ENCODE measurements around the gene CXCL14. TPM values are rescaled to one million over a fixed set of nuclear protein-coding genes. Genes with fewer than 3 reads are reported as not detected.

Gene CXCL14
- total and polyA plus RNA-seq, 2 of the 4 experiments (the other 2 are of a cell fraction), result not detected

DNA sequence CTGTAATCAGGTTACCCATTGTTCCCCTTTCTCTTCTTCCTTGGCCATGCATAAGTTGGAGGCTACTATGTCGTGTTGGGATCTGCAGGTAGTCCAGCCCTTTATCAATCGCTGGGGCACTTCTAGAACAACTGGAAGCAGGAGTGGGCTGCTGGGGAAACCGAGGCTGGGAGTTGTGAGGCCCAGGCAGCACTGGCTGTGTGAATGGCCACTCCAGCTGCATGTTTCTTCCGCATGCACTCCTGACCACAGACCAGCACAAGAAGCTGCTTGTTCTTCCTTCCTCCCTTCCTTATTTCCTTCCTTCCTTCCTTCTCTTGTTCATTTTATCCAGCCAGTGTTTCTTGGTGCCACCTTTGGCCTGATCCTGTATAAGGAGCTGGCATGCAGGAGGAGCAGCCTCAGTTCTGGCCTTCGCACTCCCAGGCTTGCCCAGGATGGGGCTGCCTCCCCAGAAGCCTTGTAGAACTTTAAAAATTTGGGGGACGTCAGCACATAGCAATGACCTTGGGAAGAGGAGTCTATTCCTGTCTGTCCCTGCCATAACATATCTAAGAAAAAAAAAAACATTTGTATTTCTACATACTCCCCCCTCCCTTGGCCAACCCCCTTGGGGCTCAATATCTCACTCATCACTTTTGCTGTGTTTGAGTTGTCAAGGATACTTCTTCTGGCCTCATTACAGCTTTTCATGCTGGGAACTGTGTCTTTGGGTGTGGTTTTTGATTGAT lies 20.8 kb upstream of the CXCL14 start:
- Histone ChIP-seq H4K20me1 (ENCODE audit: insufficient read depth, low read length) (no peaks in the 10 kb centered on the region), H2AFZ (replicated peaks; ENCODE audit: low read length, poor library complexity) (no peak overlapping the region), H2AK5ac (ENCODE audit: low read depth, low read length) (no peak overlapping the region), H3K23ac (ENCODE audit: low read depth, low read length) (no peak overlapping the region), H2BK5ac (ENCODE audit: low read depth, low read length, poor library complexity, severe bottlenecking) (no peak overlapping the region), H2BK120ac (ENCODE audit: low read depth, low read length) (no peak overlapping the region), H2AK9ac (replicated peaks; ENCODE audit: low read depth, low read length, poor library complexity) (no peak overlapping the region), H4K91ac (ENCODE audit: insufficient read depth, low read depth, low read length) (no peak overlapping the region), H3K9me3 (ENCODE audit: control insufficient read depth, insufficient read depth, low read length) (no peaks in the 10 kb centered on the region), H3K9me1 (ENCODE audit: insufficient read depth, low read length) (no peaks in the 10 kb centered on the region), H3K14ac (replicated peaks; ENCODE audit: low read depth, low read length) (no peak overlapping the region), H3K4me1 (ENCODE audit: control insufficient read depth, insufficient read depth, low read length) (no peaks in the 10 kb centered on the region), H4K5ac (ENCODE audit: low read depth, low read length) (no peak overlapping the region), H3K56ac (ENCODE audit: extremely low read depth, insufficient read depth, low read length) (no peak overlapping the region), H3K79me1 (ENCODE audit: low read depth in 1 of 2, low read length in 2 of 2) (no peaks in the 10 kb centered on the region), H2BK15ac (ENCODE audit: low read depth, low read length) (no peak overlapping the region), H3K36me3 (ENCODE audit: control insufficient read depth, insufficient read depth, low read length) (no peaks in the 10 kb centered on the region), H3K27ac (ENCODE audit: insufficient read depth, low read length) (no peak overlapping the region), H4K8ac (ENCODE audit: low read depth in 2 of 2, low read length in 2 of 2) (no peak overlapping the region), H2BK20ac (ENCODE audit: low read depth, low read length) (no peak overlapping the region), H3K4me2 (ENCODE audit: low read depth, low read length) (no peak overlapping the region), H3K4me3 (ENCODE audit: insufficient read depth, low read depth, low read length) (no peak overlapping the region), H3K4ac (ENCODE audit: low read depth, low read length) (no peak overlapping the region), H3K9ac (ENCODE audit: low read depth, low read length) (no peak overlapping the region), H3K18ac (ENCODE audit: low read depth, low read length) (no peak overlapping the region), H3K27me3 (ENCODE audit: control insufficient read depth, insufficient read depth, low read length) (peaks cover 9% of the 10 kb centered on the region)
- DNase-seq (no peak), ATAC-seq (ENCODE audit: low read depth) (no peak)
- BruUV-seq (replicated peaks), result no TSS peak
- intact Hi-C loops (cut with micrococcal nuclease) (no loop called here), dilution Hi-C loops (cut with HindIII; ENCODE audit: low sequenced_read_pairs, unreplicated experiment) (no loop called here), in situ Hi-C loops (cut with MboI; ENCODE audit: low sequenced_read_pairs) (no loop called here)
- POLR2A ChIA-PET (ENCODE audit: unreplicated experiment), result no interaction called here
- WGBS, 2 experiments (ENCODE audit: extremely low coverage in 2 of 2, insufficient read length in 1 of 2), result 50% methylated on average over 2 of the region's 6 CpGs; no CpG with 5 or more reads in 1 of the 2 experiments
- no peak for TF ChIP-seq RAD21 (IDR thresholded peaks at IDR 0.05; ENCODE audit: low read length)
- no peak for TF ChIP-seq MAZ (IDR thresholded peaks at IDR 0.05; ENCODE audit: borderline replicate concordance, low read depth, low read length)
- TF ChIP-seq SMC3 (IDR thresholded peaks at IDR 0.05; ENCODE audit: low read depth, low read length), result no peak
- TF ChIP-seq, protein P1, sequence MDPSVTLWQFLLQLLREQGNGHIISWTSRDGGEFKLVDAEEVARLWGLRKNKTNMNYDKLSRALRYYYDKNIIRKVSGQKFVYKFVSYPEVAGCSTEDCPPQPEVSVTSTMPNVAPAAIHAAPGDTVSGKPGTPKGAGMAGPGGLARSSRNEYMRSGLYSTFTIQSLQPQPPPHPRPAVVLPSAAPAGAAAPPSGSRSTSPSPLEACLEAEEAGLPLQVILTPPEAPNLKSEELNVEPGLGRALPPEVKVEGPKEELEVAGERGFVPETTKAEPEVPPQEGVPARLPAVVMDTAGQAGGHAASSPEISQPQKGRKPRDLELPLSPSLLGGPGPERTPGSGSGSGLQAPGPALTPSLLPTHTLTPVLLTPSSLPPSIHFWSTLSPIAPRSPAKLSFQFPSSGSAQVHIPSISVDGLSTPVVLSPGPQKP (IDR thresholded peaks at IDR 0.05; ENCODE audit: borderline replicate concordance, low read depth, low read length), result no peak
- TF ChIP-seq CEBPB (IDR thresholded peaks at IDR 0.05; ENCODE audit: low read depth, low read length), result no peak
- no peak for TF ChIP-seq MAFK (IDR thresholded peaks at IDR 0.05; ENCODE audit: low read depth, low read length)
- no peak for TF ChIP-seq NFE2L2 (IDR thresholded peaks at IDR 0.05; ENCODE audit: low read depth, low read length)
- TF ChIP-seq RCOR1 (IDR thresholded peaks at IDR 0.05; ENCODE audit: insufficient replicate concordance, low read length), result no peak
- no peak for TF ChIP-seq BHLHE40 (IDR thresholded peaks at IDR 0.05; ENCODE audit: low read depth, low read length)
- TF ChIP-seq POLR2A (IDR thresholded peaks at IDR 0.05; ENCODE audit: low read depth, low read length), result no peak
- TF ChIP-seq FOS (IDR thresholded peaks at IDR 0.05; ENCODE audit: low read depth, low read length), result no peak
- TF ChIP-seq CHD1 (IDR thresholded peaks at IDR 0.05; ENCODE audit: low read depth, low read length), result no peak
- TF ChIP-seq, protein P2, sequence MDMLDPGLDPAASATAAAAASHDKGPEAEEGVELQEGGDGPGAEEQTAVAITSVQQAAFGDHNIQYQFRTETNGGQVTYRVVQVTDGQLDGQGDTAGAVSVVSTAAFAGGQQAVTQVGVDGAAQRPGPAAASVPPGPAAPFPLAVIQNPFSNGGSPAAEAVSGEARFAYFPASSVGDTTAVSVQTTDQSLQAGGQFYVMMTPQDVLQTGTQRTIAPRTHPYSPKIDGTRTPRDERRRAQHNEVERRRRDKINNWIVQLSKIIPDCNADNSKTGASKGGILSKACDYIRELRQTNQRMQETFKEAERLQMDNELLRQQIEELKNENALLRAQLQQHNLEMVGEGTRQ (IDR thresholded peaks at IDR 0.05; ENCODE audit: low read depth, low read length), result no peak
- TF ChIP-seq, protein P3, sequence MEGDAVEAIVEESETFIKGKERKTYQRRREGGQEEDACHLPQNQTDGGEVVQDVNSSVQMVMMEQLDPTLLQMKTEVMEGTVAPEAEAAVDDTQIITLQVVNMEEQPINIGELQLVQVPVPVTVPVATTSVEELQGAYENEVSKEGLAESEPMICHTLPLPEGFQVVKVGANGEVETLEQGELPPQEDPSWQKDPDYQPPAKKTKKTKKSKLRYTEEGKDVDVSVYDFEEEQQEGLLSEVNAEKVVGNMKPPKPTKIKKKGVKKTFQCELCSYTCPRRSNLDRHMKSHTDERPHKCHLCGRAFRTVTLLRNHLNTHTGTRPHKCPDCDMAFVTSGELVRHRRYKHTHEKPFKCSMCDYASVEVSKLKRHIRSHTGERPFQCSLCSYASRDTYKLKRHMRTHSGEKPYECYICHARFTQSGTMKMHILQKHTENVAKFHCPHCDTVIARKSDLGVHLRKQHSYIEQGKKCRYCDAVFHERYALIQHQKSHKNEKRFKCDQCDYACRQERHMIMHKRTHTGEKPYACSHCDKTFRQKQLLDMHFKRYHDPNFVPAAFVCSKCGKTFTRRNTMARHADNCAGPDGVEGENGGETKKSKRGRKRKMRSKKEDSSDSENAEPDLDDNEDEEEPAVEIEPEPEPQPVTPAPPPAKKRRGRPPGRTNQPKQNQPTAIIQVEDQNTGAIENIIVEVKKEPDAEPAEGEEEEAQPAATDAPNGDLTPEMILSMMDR (conservative IDR thresholded peaks at IDR 0.05; ENCODE audit: low read depth, low read length), result no peak
- TF ChIP-seq MXI1 (IDR thresholded peaks at IDR 0.05; ENCODE audit: borderline replicate concordance, low read depth, low read length), result no peak
- TF ChIP-seq RFX5 (IDR thresholded peaks at IDR 0.05; ENCODE audit: low read depth, low read length), result no peak
- CTCF ChIA-PET, result no interaction called here

Measured in IMR-90 (cell line).